ENCODE data around the gene SYT11. TPM values are rescaled to one million over a fixed set of nuclear protein-coding genes. Genes with fewer than 3 reads are reported as not detected.

Gene SYT11
- total RNA-seq, 1 donor from 2014 or later = 419 TPM

- TF ChIP-seq, protein P1, sequence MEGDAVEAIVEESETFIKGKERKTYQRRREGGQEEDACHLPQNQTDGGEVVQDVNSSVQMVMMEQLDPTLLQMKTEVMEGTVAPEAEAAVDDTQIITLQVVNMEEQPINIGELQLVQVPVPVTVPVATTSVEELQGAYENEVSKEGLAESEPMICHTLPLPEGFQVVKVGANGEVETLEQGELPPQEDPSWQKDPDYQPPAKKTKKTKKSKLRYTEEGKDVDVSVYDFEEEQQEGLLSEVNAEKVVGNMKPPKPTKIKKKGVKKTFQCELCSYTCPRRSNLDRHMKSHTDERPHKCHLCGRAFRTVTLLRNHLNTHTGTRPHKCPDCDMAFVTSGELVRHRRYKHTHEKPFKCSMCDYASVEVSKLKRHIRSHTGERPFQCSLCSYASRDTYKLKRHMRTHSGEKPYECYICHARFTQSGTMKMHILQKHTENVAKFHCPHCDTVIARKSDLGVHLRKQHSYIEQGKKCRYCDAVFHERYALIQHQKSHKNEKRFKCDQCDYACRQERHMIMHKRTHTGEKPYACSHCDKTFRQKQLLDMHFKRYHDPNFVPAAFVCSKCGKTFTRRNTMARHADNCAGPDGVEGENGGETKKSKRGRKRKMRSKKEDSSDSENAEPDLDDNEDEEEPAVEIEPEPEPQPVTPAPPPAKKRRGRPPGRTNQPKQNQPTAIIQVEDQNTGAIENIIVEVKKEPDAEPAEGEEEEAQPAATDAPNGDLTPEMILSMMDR (IDR thresholded peaks at IDR 0.05; ENCODE audit: partially characterized antibody, unreplicated experiment) = no peak
- Mint-ChIP-seq H3K27me3 (ENCODE audit: unreplicated experiment) (no peaks in the 10 kb centered on the region), H3K4me3 (ENCODE audit: unreplicated experiment) (peak overlapping the region; percentile 92), H3K27ac (ENCODE audit: unreplicated experiment) (peak overlapping the region; percentile 90), H3K36me3 (ENCODE audit: unreplicated experiment) (no peaks in the 10 kb centered on the region), H3K9me3 (ENCODE audit: unreplicated experiment) (peaks cover 3% of the 10 kb centered on the region), H3K4me1 (ENCODE audit: low read depth, unreplicated experiment) (peaks cover 3% of the 10 kb centered on the region)
- peak; percentile 24 for DNase-seq
These were observed 51.3 kb downstream of the SYT11 start for GRCh38 chr1:155910621-155911121.

DNA sequence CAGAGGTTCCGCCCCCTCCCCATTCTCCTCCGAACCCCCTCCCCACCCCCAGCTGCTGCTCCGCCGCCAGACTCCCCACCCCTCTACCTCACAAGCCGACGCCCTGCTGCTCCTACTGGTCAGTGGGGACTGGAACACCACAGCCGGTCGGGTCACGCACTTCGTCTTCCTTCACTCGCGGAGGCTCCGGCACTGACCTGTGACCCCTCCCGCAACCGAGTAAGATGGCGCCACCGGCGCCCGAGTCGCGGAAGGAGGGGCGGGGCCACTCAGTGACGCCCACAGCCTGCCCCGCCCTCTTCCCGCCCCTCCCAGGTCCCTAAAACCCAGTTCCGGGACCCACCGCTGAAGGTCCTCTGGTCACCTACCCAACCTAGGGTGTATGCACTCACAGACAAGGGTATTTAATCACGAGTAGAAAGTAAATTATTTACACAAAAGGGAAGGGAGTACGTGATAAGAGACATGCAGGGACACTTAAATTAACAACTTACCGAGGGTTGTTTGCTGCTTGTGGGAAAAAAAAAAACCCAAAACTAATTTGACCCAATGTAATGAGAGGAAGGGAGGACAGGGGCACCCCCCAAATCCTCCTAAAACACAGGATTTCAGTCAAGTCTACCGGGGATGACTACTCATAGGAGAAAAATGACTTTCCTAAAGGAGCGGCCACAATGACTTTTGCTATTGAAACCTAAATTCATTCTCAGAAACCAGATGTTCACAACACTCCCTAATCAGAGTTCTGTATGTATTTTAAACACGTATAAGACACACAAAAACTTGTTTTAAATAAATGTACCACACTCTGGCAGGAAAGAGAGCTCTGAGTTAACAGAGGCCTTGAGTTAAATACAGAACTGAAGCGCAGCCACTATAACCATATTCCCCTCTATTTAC, 52.0 kb downstream of the SYT11 start, which contains the start of gene RIT1:
Gene RIT1, minus strand, starts transcription at position 194 of the 900 bp plus-strand sequence. CDS start 588 bp downstream, outside the sequence.
- Mint-ChIP-seq H3K27me3 (ENCODE audit: unreplicated experiment) (no peaks in the 10 kb centered on the region), H3K27ac (ENCODE audit: unreplicated experiment) (peak within 1 kb of the TSS; percentile 90), H3K36me3 (ENCODE audit: unreplicated experiment) (no peaks in the 10 kb centered on the region), H3K4me3 (ENCODE audit: unreplicated experiment) (peak within 1 kb of the TSS; percentile 92), H3K9me3 (ENCODE audit: unreplicated experiment) (peaks cover 3% of the 10 kb centered on the region), H3K4me1 (ENCODE audit: low read depth, unreplicated experiment) (peaks cover 3% of the 10 kb centered on the region)
- DNase-seq = peak; percentile 91
- TF ChIP-seq, protein P1 (IDR thresholded peaks at IDR 0.05; ENCODE audit: partially characterized antibody, unreplicated experiment) = no peak

GRCh38 chr1:155912056-155912536, 52.7 kb downstream of the SYT11 start:
- Mint-ChIP-seq H3K36me3 (ENCODE audit: unreplicated experiment) (no peaks in the 10 kb centered on the region), H3K4me1 (ENCODE audit: low read depth, unreplicated experiment) (peaks cover 3% of the 10 kb centered on the region), H3K27me3 (ENCODE audit: unreplicated experiment) (no peaks in the 10 kb centered on the region), H3K4me3 (ENCODE audit: unreplicated experiment) (peak overlapping the region; percentile 92), H3K9me3 (ENCODE audit: unreplicated experiment) (peaks cover 3% of the 10 kb centered on the region), H3K27ac (ENCODE audit: unreplicated experiment) (peak overlapping the region; percentile 90)
- DNase-seq = no peak
- TF ChIP-seq, protein P1 (IDR thresholded peaks at IDR 0.05; ENCODE audit: partially characterized antibody, unreplicated experiment) = no peak

- H3K27me3 Mint-ChIP-seq (ENCODE audit: unreplicated experiment) = no peaks in the 10 kb centered on the region
- no peaks in the 10 kb centered on the region for H3K36me3 Mint-ChIP-seq (ENCODE audit: unreplicated experiment)
- DNase-seq = no peak
- H3K27ac Mint-ChIP-seq (ENCODE audit: unreplicated experiment) = no peak overlapping the region
- peaks cover 3% of the 10 kb centered on the region for H3K9me3 Mint-ChIP-seq (ENCODE audit: unreplicated experiment)
- no peak overlapping the region for H3K4me3 Mint-ChIP-seq (ENCODE audit: unreplicated experiment)
- H3K4me1 Mint-ChIP-seq (ENCODE audit: low read depth, unreplicated experiment) = peaks cover 3% of the 10 kb centered on the region
- TF ChIP-seq, protein P1 (IDR thresholded peaks at IDR 0.05; ENCODE audit: partially characterized antibody, unreplicated experiment) = no peak
These were observed 54.8 kb downstream of the SYT11 start for GRCh38 chr1:155913969-155914757.

Measured in glutamatergic neuron (in vitro differentiated cells).